NCI-H1436 treated with DMSO at 0.1 percent for 48 hours (cell line): ENCODE data around the gene TRAPPC14.
A peak's percentile ranks its signal among the peaks of the same experiment; 100 is the strongest.
"Not testable (repeated sequence)": the region's sequence is repeated elsewhere in the genome, so short reads cannot be mapped to it uniquely, and the experiment has no call there.

Source experiments
- DNase-seq: peaks from one replicate; lab custom pipeline; 2025; lab: John Stamatoyannopoulos, UW

TRAPPC14 gene, protein sequence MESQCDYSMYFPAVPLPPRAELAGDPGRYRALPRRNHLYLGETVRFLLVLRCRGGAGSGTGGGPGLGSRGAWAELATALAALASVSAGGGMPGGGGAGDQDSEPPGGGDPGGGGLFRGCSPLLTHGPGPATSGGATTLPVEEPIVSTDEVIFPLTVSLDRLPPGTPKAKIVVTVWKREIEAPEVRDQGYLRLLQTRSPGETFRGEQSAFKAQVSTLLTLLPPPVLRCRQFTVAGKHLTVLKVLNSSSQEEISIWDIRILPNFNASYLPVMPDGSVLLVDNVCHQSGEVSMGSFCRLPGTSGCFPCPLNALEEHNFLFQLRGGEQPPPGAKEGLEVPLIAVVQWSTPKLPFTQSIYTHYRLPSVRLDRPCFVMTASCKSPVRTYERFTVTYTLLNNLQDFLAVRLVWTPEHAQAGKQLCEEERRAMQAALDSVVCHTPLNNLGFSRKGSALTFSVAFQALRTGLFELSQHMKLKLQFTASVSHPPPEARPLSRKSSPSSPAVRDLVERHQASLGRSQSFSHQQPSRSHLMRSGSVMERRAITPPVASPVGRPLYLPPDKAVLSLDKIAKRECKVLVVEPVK

DNA sequence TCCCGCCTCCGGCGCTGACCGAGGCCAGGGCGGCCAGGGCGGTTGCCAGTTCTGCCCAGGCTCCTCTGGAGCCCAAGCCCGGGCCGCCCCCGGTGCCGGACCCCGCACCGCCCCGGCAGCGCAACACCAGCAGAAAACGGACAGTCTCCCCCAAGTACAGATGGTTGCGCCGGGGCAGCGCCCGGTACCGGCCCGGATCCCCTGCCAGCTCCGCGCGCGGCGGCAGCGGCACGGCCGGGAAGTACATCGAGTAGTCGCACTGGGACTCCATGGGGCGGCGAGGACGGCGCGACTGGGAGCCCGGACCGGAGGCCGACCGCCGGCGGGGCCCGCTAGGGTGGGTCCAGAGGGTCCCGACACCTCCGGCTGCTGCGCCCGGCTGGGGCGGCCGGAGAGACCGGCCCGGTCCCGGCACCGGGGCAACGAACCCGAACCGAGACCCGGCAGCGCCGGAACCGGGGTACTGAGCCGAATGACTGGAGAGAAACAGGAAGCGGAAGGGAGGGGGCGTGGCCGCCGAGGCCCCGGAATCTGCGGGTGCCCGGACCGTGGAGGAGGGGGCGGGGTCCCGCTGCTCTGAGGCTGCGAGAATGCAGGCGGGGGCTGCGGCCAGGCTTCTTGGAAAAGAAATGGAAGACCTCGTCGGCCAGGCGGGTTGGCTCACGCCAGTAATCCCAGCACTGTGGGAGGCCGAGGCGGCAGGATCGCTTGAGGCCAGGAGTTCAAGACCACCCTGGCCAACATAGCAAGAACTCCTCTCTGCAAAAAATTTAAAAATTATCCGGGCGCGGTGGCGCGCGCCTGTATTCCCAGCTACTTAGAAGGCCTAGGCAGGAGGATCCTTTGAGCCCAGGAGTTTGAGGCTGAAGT is at the start of gene TRAPPC14:
TRAPPC14 (minus strand) TSS at position 495 of the 870 bp plus-strand sequence; CDS start at position 271, 224 bp downstream.
- peak; percentile 23 for DNase-seq

DNA sequence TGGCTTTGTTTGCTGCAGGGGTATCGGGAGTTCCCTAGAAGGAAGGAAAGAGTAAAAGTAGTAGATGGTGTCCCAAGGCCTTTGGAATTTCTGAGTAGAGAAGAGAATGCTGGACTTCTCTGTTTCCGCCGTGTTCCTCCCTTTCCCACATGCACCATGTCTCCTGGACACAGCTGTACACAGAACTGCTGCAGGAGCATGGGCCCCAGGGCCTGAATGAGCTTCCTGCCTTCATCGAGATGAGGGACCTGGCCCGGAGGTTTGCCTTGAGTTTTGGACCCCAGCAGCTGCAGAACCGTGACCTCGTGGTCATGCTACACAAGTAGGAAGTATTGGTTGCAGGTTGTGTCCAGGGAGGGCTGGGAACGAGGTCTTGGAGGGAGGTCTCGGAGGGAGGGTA is 45.9 kb upstream of the TRAPPC14 start:
- DNase-seq, result no peak

DNA sequence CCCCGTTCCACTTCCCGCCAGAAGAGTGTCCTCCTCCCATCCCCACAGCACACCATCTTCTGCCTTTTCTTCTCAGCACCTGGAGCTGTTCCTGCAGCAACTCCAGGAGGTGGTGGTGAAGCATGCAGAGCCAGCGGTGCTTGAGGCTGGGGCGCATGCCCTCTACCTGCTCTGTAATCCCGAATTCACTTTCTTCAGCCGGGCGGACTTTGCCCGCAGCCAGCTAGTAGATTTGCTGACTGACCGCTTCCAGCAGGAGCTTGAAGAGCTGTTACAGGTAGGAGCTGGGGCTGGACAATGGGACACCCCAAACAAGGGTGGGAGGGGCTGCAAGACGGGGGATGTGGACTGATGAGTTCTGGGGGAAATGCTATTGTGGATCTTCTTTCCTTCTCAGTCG is 42.2 kb upstream of the TRAPPC14 start:
- DNase-seq, result no peak

DNA sequence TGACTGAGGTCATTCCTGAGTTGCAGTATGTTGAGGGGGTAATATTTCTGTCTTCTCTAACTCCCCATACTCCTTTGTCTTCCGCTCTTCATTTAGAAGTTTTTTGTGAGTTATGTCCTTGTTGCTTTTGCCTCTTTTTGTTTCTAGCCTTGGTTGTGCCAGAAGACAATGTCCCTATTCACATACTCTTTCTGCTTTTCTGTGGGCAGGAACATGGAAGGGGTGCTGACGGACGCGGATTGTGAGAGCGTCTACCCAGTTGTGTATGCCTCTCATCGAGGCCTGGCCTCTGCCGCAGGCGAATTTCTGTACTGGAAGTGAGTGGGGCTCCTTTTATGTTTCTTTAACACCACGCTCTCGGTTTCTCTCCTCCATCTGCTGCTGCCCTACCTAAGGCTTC is 39.7 kb upstream of the TRAPPC14 start:
- no peak for DNase-seq

DNA sequence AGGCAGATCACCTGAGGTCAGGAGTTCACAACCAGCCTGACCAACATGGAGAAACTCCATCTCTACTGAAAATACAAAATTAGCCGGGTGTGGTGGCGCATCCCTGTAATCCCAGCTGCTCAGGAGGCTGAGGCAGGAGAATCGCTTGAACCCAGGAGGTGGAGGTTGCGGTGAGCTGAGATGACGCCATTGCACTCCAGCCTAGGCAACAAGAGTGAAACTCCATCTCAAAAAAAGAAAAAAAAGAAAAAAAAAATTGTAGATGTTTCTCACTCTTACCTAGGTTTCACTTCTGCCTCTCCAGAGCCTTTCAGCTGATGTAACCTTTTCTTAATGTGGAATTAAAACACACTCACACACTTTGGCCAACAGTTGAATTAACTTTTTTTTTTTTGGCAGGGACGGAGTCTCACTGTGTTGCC is 37.4 kb upstream of the TRAPPC14 start:
- DNase-seq, result not testable (repeated sequence)

DNA sequence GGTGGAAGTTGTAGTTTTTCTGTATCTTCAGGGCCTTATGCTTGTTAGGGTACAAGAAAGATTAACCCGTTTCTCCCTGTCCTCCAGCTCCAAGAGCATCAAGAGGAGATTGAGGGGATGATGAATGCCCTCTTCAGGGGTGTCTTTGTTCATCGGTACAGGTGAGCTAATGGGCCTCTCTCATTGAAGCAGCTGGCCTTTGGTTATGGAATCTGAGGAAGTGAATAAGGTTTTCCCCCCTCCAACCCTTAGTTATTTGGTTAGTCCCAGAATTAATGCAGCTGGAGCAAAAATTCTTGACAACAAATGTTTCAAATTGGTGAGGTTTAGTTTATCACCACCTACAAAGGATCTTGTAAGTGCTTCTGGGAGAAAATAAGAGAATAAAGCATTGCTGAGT is 36.7 kb upstream of the TRAPPC14 start:
- no peak for DNase-seq

DNA sequence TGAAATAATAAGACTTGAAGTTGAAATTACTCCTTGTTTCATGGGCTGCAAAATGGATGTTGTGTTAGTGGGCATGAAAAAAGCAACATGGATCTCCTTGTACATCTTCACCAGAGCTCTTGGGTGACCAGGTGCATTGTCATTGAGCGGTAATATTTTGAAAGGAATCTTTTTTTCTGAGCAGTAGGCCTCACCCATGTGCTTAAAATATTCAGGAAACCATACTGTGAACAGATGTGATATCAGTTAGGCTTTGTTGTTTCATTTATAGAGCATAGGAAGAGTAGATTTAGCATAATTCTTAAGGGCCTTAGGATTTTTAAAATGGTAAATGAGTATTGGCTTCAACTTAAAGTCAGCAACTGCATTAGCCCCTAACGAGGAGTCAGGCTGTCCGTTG is 34.4 kb upstream of the TRAPPC14 start:
- DNase-seq, result no peak

DNA sequence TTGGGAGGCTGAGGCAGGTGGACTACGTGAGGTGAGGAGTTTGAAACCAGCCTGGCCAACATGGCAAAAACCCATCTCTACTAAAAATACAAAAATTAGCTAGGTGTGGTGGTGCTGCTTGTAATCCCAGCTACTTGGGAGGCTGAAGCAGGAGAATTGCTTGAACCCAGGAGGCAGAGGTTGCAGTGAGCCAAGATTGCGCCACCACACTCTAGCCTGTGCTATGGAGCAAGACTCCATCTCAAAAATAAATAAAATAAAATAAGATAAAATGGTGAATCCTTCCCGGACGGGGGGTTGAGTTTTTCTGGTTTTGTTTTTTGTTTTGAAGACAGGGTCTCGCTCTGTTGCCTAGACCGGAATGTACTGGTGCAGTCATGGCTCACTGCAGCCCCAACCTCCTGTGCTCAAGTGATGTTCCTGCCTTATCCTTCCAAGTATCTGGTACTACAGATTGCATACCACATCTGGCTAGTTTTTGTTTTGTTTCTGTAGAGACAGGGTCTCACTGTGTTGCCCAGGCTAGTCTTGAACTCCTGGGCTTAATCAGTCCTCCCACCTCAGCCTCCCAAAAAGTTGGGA is 33.8 kb upstream of the TRAPPC14 start:
- DNase-seq, result not testable (repeated sequence)

DNA sequence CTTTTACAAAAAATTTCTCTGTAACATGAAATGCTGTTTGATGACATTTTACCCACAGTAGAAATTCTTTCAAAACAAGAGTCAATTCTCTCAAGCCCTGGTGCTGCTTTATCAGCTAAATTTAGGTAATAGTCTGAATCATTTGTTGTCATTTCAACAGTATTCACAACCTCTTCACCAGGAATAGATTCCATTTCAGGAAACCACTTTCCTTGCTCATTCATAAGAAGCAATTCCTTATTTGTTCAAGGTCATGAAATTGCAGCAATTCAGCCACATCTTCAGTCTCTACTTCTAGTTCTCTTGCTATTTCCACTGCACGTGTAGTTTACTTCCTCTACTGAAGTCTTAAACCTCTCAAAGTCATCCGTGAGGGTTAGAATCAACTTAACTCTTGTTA is 33.3 kb upstream of the TRAPPC14 start:
- no peak for DNase-seq

DNA sequence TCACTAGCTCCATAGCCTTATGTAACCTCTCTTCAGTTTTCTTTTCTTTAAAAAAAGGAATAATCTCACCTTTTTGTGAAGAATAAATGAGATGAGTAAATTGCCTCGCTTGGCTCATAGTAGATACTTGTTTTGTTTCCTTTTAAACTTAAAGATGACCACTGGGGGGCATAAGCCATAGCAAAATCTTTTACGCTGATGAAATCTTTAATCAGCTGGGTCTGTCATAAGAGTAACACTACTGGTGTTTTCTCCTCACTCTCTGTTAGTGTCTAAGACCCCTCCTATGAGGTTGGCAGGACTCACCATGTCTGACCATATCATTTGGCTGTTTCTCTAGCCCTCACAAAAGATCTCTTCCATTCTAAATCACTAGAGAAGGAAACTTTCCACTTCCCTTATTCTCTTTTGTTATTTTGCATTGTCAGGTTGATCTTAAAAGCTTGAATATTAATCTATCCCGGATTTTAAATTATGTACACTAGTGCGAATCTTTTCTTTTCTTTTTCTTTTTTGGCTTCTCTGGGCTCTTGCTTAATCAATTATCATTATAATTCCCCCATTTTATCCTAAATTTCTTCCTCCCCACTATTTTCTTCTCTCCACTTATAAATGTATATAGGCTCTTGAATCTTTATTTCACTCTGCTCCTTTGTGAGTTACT is 31.7 kb upstream of the TRAPPC14 start:
- DNase-seq, result no peak

DNA sequence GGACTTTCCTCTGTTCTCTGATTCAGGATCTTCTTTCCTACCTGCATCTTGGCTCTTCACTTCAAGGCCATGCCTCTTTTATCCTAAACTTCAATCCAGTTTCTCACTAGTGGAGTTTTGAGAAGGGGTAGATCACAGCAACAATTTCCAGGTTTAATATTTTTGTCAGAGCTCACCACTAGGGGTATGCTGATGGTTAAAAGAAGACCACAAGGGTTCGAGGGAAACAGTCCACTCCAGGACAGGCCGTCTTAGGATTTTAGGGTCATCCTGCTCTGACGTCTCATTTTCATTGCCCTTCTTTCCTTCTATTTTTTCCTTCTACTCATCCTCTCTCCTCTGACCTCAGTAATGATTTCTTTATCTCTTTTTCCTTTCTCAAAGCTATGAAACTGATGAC is 30.5 kb upstream of the TRAPPC14 start:
- no peak for DNase-seq

DNA sequence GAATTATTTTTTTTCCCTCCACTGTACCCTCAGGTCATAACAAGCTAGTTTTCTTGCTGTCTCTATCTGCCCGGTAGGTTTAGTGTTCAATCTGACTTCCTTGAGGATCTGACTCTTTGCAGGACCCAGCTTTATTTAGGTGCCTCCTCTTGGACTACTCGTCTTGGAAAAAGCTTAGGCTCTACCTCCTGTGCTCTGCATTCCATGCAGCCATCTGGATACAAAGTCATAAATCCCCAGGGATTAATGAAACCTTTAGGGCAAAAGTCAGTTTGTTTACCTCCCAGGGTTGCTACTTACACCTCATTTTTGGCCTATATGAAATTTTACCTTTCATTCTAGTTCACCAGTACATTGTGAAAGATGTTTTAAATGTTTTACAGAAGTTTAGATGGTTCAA is 27.2 kb upstream of the TRAPPC14 start:
- DNase-seq, result no peak

DNA sequence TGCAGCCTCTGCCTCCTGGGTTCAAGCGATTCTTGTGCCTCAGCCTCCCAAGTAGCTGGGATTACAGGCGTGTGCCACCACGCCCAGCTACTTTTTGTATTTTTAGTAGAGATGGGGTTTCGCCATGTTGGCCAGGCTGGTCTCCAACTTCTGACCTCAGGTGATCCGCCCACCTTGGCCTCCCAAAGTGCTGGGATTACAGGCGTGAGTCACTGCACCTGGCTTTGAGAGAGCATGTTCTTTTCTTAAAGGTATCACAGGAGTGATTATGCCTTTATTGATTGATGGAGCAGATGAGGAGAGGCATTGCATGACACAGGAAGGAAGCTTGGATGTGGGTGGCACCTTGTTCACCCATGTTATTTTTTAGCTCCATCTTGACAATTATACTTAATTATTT is 24.6 kb upstream of the TRAPPC14 start:
- not testable (repeated sequence) for DNase-seq

DNA sequence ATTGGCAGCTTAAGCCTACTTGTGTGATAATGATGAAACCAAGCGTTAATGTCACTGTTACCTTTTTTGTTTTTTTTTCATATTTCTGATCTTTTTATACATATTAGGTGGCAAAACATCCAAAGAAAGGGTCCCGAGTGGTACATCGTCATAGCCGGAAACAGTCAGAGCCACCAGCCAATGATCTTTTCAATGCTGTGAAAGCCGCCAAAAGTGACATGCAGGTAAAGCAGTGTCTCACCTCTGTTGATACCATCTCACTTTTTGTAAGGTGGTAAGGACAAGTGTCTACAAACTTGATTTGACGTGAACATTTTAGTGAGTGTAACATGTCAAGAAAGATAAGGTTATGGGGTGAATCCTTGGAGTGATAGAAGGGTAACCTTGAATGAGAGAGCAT is 24.1 kb upstream of the TRAPPC14 start:
- DNase-seq, result not testable (repeated sequence)

DNA sequence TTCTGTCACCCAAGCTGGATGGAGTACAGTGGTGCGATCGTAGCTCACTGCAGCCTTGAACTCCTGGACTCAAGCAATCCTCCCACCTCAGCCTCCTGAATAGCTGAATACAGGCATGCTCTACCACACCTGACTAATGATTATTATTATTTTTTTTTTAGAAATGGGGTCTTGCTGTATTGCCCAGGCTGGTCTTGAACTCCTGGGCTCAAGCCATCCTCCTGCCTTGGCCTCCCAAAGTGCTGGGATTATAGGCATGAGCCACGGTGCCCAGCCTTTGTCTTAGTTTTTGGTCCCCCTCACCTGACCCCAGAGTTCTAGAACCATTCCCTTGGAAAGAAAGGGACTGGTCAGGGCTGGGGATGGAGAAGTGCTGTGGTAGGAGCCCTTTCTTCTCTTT is 21.6 kb upstream of the TRAPPC14 start:
- not testable (repeated sequence) for DNase-seq

DNA sequence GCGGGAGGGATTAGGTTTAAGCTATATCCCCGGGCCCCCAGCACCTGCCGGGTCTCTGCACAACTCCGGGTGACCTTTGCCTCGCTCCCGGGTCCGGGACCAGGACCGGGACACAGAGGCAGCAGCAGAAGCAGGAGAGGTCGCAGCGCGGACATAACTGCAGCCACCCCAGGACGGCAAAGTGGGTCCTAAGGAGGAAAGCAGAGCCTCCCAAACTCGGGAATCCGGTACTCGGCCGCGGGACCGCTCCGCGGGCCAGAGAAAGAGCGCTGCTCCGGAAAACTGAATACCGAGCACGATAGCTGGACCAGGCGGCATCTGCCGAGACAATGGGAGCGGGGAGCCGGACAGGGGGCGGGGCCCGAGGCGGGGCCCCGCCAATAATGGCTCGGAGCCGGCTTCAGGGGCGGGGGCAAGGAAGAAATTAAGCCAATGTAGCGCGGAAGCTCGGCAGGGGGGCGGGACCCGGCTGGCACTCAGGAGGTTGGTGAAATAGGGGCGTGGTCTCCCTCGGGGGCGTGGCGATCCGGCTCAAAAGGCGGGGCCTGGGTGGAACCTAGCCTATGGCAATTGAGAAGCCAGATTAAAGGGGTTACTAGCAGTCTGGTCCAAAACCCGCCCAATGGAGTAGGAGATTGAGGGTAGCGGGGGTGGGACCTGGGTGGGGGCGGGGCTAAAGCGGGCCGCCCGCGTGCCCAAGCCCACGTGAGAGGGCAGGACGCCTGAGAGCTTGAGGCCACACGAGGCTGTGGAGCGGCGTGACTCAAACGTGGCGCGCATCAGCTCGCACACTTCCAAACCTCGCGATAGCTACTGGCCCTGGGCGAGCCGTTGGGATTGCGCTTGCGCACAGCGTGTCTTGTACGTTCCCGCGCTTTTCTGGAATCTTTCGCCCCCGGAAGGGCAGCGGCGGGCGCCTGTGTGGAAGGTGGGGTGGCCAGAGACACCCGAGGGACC is 18.8 kb upstream of the TRAPPC14 start, which contains the start of the genes GPC2 and STAG3:
GPC2 (minus strand) TSS at position 337 of the 957 bp plus-strand sequence; CDS start at position 155, 182 bp downstream.
STAG3 (plus strand) TSS at position 874 of the 957 bp plus-strand sequence. CDS start 2,639 bp downstream, outside the sequence.
- peak; percentile 88 for DNase-seq

DNA sequence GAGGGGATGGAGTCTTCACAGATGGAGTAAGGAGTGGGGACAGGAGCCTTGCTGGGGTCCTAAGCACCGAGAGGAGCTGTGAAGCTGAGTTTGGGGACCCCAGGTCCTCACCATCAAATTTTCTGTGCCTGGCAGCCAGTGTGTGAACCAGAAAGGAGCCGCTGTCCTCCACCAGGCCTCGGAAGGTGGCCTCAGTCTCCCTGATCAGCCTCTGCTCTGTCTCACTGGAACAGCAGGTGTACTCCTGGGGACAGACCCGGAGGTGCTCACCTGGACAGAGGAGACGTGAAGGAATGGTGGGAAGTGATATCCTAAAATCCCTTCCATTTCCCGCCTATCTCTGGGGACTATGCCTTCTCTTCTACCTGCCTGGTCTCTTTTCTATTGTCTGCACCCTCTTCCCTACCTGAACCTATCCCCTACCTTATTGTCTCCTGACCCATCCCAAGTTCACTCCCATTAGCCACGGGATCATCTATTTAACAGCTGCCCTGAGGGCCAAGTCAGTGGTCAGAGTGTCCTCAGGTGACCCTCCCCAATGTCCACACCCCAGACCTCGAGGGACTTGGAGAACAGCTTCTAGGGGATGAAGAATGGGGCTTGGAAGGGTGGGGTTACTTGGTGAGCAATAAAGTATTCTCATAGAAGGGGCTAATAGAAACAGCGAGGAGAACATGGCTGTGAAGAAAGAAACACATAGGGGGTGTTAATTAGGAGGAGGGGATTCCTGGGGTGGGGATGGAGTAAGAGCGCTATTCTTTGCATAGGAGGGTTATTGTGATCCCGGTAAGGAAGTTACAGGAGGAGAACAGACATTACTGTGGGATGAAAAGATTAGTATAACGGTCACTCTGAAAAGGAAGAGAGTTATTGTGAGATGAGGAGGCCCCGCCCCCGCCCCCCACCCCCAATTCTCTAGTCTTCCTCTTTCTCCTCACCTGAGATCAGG is 17.8 kb upstream of the TRAPPC14 start:
- no peak for DNase-seq

DNA sequence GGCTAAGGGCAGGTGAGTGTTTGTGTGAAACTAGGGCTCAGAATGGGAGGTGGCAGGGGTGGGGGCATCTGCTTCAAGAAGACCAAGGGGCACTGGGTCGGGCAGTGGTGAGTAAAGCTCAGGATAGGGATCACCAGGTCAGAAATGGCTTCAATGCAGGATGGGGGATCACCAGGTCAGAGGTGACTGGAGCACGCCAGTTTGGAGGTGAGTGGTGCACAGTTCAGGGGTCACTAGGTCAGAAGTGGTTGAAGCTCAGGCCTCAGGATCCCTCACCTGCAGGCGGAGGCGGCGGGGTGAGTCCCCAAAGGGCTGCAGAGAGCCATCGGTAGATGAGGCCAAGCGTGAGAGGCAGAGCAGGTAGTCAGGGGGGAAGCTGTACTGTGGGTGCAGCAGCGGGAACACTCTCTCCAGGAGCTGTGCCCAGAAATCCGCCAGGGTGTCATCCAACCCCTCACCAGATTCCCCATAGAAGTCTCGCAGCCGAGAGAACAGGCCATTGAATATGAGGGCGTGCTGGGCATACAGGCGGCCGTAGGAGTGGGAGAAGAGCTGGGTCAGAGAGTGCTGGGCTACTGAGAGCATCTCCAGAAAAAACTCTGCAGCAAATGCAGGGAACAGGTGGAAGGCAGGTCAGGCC is 16.9 kb upstream of the TRAPPC14 start:
- DNase-seq, result no peak

DNA sequence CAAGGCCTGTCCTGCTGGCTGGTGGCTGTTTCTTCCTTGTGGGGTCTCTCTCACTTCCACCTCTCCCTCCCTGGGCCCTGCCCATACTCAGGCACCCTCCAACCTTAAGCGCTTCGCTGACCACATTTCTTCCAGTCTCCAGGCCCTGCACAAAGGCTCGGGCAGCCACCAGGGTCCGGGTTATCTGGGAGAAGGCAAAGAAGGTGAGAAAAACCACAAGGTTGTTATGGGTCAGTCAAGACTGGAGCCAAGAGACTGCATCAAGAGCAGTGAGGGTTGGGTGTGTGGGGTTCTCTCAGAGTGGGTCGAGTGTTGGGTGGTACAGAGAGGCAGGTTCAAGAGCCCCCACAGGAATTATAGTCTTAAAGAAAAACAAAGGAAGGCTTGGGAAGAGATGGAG is 16.1 kb upstream of the TRAPPC14 start:
- no peak for DNase-seq
